NCI-H2029 treated with DMSO at 0.1 percent for 48 hours (cell line): Measurements from ENCODE around the gene CD200R1.
"Not testable (repeated sequence)": the region's sequence is repeated elsewhere in the genome, so short reads cannot be mapped to it uniquely, and the experiment has no call there.

Experiments
- DNase-seq: peaks from one replicate; lab custom pipeline; 2025; lab: John Stamatoyannopoulos, UW

Gene CD200R1

GRCh38 chr3:112974178-112974517, 755 bp downstream of the CD200R1 start:
- no peak for DNase-seq

DNA sequence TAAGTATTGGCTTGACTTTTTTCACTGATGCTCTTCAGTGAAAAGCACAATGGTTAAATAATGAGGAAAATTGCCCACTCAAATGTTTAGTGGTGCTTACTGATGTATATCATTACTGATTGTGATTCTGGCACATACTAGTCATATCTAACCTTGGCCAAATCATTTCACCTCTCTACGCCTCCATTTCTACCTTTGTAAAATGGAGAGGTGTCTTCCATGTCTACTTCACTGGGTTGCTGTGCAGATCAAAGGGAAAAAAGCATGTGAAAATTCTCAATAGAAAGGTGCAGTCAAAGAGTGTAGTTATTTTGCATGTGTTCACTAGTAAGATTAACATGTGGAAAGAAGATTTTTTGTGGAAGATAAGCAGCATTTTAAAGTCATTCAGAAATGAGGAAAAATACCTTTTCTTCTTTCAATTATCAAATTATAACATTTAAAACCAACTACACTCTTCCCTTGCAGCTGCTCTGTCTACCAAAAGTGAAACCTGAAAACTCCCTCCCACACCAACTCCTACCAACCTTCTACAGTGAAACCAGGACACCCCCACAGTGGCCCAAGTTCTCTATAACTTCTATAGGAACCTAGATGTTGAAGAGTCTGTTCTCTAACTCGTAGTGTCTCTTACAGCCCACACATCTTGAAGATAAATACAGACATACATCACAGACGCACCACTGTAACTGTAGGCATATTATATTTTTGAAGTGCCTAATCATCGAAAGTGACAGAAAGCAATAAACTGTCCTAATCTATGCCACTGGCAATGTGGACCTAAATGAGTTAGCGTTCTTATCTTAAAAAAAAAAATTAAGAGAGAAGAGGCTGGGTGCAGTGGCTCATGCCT, 1.4 kb downstream of the CD200R1 start:
- DNase-seq = no peak

- no peak for DNase-seq
Measured at GRCh38 chr3:112972158-112972557, 2.7 kb downstream of the CD200R1 start.

- DNase-seq = no peak
Measured at GRCh38 chr3:112967828-112968227, 7.1 kb downstream of the CD200R1 start.

- DNase-seq = no peak
Measured at GRCh38 chr3:112967425-112967824, 7.5 kb downstream of the CD200R1 start.

GRCh38 chr3:112966633-112967032, 8.3 kb downstream of the CD200R1 start:
- DNase-seq = no peak

- no peak for DNase-seq
Measured at GRCh38 chr3:112965656-112966055, 9.2 kb downstream of the CD200R1 start.

DNA sequence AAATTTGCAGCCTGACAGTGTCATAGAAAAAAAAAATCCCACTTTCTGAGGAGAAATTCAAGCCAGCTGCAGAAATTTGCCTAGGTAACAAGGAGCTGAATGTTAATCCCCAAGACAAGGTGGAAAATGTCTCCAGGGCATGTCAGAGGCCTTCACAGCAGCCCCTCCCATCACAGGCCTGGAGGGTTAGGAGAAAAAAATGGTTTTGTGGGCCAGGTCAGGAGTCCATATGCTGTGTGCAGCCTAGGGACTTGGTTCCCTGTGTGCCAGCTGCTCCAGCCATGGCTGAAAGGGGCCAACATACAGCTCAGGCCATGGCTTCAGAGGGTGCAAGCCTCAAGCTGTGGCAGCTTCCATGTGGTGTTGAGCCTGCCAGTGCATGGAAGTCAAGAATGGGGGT, 11.2 kb downstream of the CD200R1 start:
- DNase-seq = no peak

DNA sequence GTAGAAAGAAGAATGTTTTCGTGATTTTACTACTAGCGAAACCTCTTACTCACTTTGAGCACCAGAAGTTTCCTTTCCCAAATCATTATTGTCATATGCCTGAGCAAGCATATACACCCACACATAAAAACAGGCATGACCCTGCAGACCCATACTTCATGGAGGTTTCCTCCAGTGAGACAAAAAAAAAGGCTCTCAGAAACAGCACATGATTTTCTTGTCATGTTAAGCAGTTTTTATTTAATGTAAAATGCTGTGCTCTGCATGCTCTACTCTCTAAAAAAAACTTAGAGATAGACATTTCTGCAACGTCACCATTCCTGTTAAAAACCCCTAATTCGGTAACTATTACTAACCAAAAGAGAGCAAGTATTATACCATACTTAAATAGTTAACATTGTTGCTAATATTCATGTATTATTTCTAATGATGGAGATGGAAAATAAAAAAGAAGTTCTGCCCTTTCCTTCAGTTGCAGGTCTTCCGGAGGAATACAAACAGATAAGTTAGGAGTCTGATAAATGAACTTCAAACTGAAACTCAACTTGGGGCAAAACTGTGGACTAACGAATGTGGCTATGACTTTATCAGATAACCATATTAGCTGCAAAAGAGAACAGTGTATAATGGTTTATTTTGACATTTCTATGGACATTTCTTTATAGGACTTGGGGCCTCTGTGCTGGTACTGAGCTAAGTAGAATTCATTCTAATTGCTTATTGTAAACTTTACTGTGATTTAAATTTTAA, 15.9 kb downstream of the CD200R1 start:
- DNase-seq = no peak

DNA sequence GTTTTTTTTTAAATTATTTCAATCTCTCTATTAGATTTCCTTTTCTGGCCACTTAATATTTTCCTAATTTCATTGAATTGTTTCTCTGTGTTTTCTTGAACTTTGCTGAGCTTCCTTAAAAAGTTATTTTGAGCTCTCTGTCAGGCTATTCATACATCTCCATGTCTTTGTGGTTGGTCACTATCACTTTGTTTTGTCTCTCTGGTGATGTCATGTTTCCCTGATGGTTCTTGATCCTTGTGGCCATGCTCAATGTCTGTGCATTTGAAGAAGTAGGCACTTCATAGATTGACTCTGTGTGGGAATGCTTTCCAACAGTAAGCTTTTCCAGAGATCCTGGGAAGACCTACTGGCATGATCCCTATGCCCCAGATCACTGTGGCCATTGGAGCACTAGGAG, 18.6 kb downstream of the CD200R1 start:
- DNase-seq = no peak

DNA sequence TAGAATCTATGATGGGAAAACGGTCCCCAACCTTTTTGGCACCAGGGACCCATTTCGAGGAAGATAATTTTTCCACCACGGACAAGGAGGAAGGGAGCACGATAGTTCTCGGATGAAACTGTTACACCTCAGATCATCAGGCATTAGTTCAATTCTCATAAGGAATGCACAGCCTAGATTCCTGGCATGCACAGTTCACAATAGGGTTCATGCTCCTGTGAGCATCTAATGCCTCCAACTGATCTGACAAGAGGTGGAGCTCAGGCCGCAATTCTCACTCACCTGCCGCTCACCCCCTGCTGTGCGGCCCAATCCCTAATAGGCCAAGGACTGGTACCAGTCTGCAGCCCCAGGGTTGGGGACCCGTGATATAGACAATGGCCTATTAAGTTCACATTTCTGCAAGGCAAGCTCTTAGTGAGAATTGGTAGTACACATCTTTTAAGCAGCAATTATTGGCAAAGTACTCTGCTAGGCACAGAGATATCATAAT, 26.5 kb downstream of the CD200R1 start:
- DNase-seq = no peak

GRCh38 chr3:112931736-112932521, 43.0 kb downstream of the CD200R1 start:
- no peak for DNase-seq

GRCh38 chr3:112930771-112931170, 44.1 kb downstream of the CD200R1 start:
- no peak for DNase-seq

DNA sequence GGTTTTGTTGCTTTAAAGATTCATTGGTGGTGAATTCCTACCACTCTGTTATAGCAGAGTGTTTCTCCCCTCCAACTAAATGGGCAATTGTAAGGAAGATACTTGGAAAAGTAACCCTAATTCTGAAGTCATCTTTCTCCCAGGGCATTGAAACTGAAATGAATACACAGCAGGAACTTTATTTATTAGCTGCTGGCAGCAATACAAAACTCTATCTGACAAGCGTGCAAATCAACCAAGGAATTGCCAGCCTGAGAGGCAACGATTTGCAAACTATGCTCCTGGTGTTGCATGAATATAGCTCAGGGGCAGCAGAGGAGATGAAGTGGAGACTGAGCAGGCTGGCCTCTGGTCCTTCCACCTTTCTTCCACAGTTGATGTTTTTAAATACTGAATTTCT, 48.9 kb downstream of the CD200R1 start:
- no peak for DNase-seq

DNA sequence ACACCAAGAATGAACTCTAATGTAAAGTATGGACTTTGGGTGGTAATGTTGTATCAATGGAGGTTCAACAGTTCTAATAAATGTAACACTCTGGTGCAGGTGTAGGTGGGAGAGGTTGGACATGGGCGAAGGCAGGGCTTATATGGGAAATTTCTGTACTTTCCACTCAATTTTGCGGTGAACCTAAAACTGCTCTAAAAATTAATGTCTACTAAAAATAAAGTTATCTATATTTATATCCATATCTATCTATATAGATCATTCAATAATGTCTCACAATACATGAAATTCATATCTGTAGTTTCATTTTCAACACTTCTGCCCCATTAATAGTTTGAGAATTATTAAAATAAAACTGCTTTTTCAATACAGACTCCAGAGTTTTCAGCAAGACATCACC, 49.3 kb downstream of the CD200R1 start:
- no peak for DNase-seq

DNA sequence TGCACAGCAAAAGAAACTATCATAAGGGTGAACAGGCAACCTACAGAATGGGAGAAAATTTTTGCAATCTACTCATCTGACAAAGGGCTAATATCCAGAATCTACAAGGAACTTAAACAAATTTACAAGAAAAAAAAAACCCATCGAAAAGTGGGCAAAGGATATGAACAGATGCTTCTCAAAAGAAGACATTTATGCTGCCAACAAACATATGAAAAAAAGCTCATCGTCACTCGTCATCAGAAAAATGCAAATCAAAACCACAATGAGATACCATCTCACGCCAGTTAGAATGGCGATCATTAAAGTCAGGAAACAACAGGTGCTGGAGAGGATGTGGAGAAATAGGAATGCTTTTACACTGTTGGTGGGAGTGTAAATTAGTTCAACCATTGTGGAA, 55.4 kb downstream of the CD200R1 start:
- not testable (repeated sequence) for DNase-seq

DNA sequence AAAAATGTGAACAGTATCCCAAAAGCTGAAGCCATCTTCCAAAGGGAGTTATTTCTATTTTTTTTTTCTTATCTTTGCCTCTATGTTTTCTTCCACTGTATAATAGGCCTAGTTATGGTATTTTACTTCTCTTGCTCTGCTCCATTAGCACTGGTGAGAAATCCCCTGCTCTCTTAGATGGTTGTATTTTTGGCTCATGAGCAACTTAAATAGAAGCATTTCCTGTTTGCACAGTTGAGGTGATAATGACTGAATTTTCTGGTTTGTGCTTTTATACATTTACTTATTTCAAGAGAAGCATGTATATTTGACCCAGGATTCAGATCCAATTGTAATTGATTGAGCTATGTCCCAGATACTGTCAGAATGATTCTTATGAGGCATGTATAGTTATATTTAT, 66.7 kb downstream of the CD200R1 start:
- DNase-seq = no peak

GRCh38 chr3:112904786-112905185, 70.1 kb downstream of the CD200R1 start:
- no peak for DNase-seq

- no peak for DNase-seq
Measured at GRCh38 chr3:112900113-112900512, 74.8 kb downstream of the CD200R1 start.

- DNase-seq = no peak
Measured at GRCh38 chr3:112897791-112898190, 77.1 kb downstream of the CD200R1 start.

GRCh38 chr3:112894258-112894657, 80.6 kb downstream of the CD200R1 start:
- DNase-seq = no peak

GRCh38 chr3:112889357-112889756, 85.5 kb downstream of the CD200R1 start:
- DNase-seq = no peak
